K562 (cell line): ENCODE measurements around the gene RND1. TPM values are rescaled to one million over a fixed set of nuclear protein-coding genes. Genes with fewer than 3 reads are reported as not detected.

ENCODE experiments used
- ATF6 ChIP-seq: sonication (generic); formaldehyde crosslinking; IDR thresholded peaks from 2 replicates; pipeline ENCODE4 v1.4.0; 2020; ENCODE audit warnings: mild to moderate bottlenecking, missing genetic modification reagents
- CHD1 ChIP-seq: fragments of 200-600 bp; sonication (generic); IDR thresholded peaks from one replicate; pipeline ENCODE4 v1.6.1; 2012; ENCODE audit warnings: mild to moderate bottlenecking, moderate library complexity, low read length, inconsistent platforms
- CHD4 ChIP-seq: fragments of 200-600 bp; sonication (generic); IDR thresholded peaks from 3 replicates; pipeline ENCODE4 v1.6.1; 2012; ENCODE audit warnings: low read depth, mild to moderate bottlenecking, mixed read lengths, low read length, inconsistent platforms; ENCODE audit not compliant: insufficient read depth, insufficient replicate concordance, poor library complexity, severe bottlenecking
- CTBP1 ChIP-seq: fragments of 450-650 bp; IDR thresholded peaks from 2 replicates; pipeline ENCODE4 v1.6.1; 2016; ENCODE audit warnings: borderline replicate concordance
- EP400 ChIP-seq: fragments of 450-650 bp; IDR thresholded peaks from 2 replicates; pipeline ENCODE4 v1.6.1; 2017; ENCODE audit warnings: antibody characterized with exemption, mild to moderate bottlenecking, moderate library complexity
- FOXK1 ChIP-seq: sonication (generic); formaldehyde crosslinking; IDR thresholded peaks from 2 replicates; pipeline ENCODE4 v1.8.0; 2022; ENCODE audit warnings: missing genetic modification reagents, mild to moderate bottlenecking, borderline replicate concordance
- HDGF ChIP-seq: fragments of 450-650 bp; IDR thresholded peaks from 2 replicates; pipeline ENCODE4 v1.6.1; 2016
- JUNB ChIP-seq: fragments of 450-650 bp; formaldehyde crosslinking; conservative IDR thresholded peaks from 2 replicates; pipeline ENCODE4 v1.4.0; 2020; ENCODE audit warnings: mild to moderate bottlenecking
- MEIS2 ChIP-seq: fragments of 450-650 bp; IDR thresholded peaks from 2 replicates; pipeline ENCODE4 v1.6.1; 2014; ENCODE audit warnings: mild to moderate bottlenecking; ENCODE audit not compliant: partially characterized antibody
- MTF1 ChIP-seq: fragments of 250-450 bp; sonication (Bioruptor Pico); IDR thresholded peaks from 2 replicates; pipeline ENCODE4 v1.9.0; 2021; ENCODE audit warnings: moderate library complexity, mild to moderate bottlenecking, inconsistent platforms, borderline replicate concordance
- NBN ChIP-seq: fragments of 450-650 bp; IDR thresholded peaks from 2 replicates; pipeline ENCODE4 v1.6.1; 2016; ENCODE audit warnings: low read depth, mild to moderate bottlenecking
- NCOA4 ChIP-seq: fragments of 450-650 bp; IDR thresholded peaks from 2 replicates; pipeline ENCODE4 v1.6.1; 2018; ENCODE audit warnings: mild to moderate bottlenecking; ENCODE audit not compliant: partially characterized antibody
- RREB1 ChIP-seq: fragments of 250-450 bp; sonication (Bioruptor Pico); IDR thresholded peaks from 2 replicates; pipeline ENCODE4 v1.4.0; 2020
- SAFB2 ChIP-seq: fragments of 200-400 bp; formaldehyde crosslinking; IDR thresholded peaks from 2 replicates; pipeline ENCODE4 v1.6.1; 2018; ENCODE audit warnings: borderline replicate concordance, low read length, low read depth, moderate library complexity; ENCODE audit not compliant: severe bottlenecking
- SMARCA5 ChIP-seq: fragments of 450-650 bp; IDR thresholded peaks from 2 replicates; pipeline ENCODE4 v1.6.1; 2016
- TCFL5 ChIP-seq: fragments of 250-450 bp; sonication (Bioruptor Pico); conservative IDR thresholded peaks from 2 replicates; pipeline ENCODE4 v1.6.1; 2021; ENCODE audit warnings: mild to moderate bottlenecking, moderate library complexity, matching md5 sums
- ZFPM2 ChIP-seq: fragments of 250-450 bp; sonication (Bioruptor Pico); IDR thresholded peaks from 2 replicates; pipeline ENCODE4 v1.5.1; 2022; ENCODE audit warnings: mild to moderate bottlenecking
- ZNF239 ChIP-seq: fragments of 250-450 bp; sonication (Bioruptor Pico); IDR thresholded peaks from 2 replicates; pipeline ENCODE4 v1.4.0; 2020; ENCODE audit warnings: mild to moderate bottlenecking
- ZNF644 ChIP-seq: fragments of 200-800 bp; sonication (Bioruptor generic); IDR thresholded peaks from 2 replicates; pipeline ENCODE4 v1.6.1; 2016; ENCODE audit warnings: low read depth, missing genetic modification characterization, missing compliant biosample characterization
- polyA plus RNA-seq, 8 experiments: library from polyadenylated mRNA; depleted of rRNA in 4 of 8; stranded (reverse) in 5 of 8; unstranded in 3 of 8; fragments of >200 nt; fragmentation: Nextera tagmentation in 2 of 8; fragmentation: Illumina TruSeq in 1 of 8; extraction: Ambion mirVana in 2 of 8; extraction: Trizol in 1 of 8; gene quantifications; 2 replicates each; pipeline versions ENCODE4 v1.2.1 to v1.2.3, GENCODE V29; 2011 to 2014; ENCODE audit warnings: inconsistent platforms in 1 of 8, missing spikeins in 1 of 8
- total RNA-seq, 7 experiments: library from RNA; depleted of rRNA in 6 of 7; stranded (reverse); fragments of >200 nt in 6 of 7; fragmentation: Illumina TruSeq in 2 of 7; extraction: Trizol in 2 of 7; gene quantifications; 2 replicates each; pipeline versions ENCODE4 v1.2.1 to v1.2.3, GENCODE V29; 2011 to 2021; ENCODE audit warnings: low replicate concordance in 1 of 7

RND1 gene
- total and polyA plus RNA-seq, 9 of the 15 experiments (the other 6 are each of a cell fraction or from before 2014, with no cell fraction given) = 0.18 to 0.78 (median 0.58) TPM; not detected in 2

GRCh38 chr12:48815126-48816110 is 50.3 kb downstream of the RND1 start (continued):
- no peak for TF ChIP-seq ATF6 (CRISPR knock-in tag)
- peak; percentile 32 for TF ChIP-seq NCOA4
- TF ChIP-seq CHD1 = no peak
- no peak for TF ChIP-seq CHD4
- TF ChIP-seq JUNB (CRISPR knock-in tag) = no peak
- no peak for TF ChIP-seq MTF1
- 0 out of 2 replicates have a peak, but pooled peaks have one; percentile 68 for TF ChIP-seq HDGF
- no peak for TF ChIP-seq TCFL5 (CRISPR knock-in tag)
- TF ChIP-seq FOXK1 (CRISPR knock-in tag) = no peak
- peak; percentile 67; the same call in 1 of the 2 replicates for TF ChIP-seq NBN
- TF ChIP-seq MEIS2 = no peak
- TF ChIP-seq SAFB2 = no peak
- no peak for TF ChIP-seq ZFPM2 (CRISPR knock-in tag)
- TF ChIP-seq EP400 = peak; percentile 19; the same call in 1 of the 2 replicates
- TF ChIP-seq CTBP1 = no peak
- TF ChIP-seq SMARCA5 = no peak
- no peak for TF ChIP-seq ZNF644
- TF ChIP-seq ZNF239 (CRISPR knock-in tag) = no peak
- TF ChIP-seq RREB1 (CRISPR knock-in tag) = no peak
